OCI-LY7 (cell line): ENCODE results near the gene DPYSL5.

Experiments
- EZH2phosphoT487 ChIP-seq: fragments of 200-600 bp; sonication (generic); IDR thresholded peaks from 2 replicates; pipeline ENCODE4 v1.6.1; 2018; ENCODE audit warnings: low read depth, borderline replicate concordance, mild to moderate bottlenecking, mixed run types, antibody characterized with exemption, low read length, moderate library complexity, mixed read lengths
- TF ChIP-seq, protein P1 (sequence below): fragments of 200-600 bp; sonication (generic); conservative IDR thresholded peaks from 2 replicates; pipeline ENCODE4 v1.5.1; 2014; ENCODE audit warnings: mild to moderate bottlenecking, antibody characterized with exemption, low read length, moderate library complexity, mixed read lengths

DNA sequence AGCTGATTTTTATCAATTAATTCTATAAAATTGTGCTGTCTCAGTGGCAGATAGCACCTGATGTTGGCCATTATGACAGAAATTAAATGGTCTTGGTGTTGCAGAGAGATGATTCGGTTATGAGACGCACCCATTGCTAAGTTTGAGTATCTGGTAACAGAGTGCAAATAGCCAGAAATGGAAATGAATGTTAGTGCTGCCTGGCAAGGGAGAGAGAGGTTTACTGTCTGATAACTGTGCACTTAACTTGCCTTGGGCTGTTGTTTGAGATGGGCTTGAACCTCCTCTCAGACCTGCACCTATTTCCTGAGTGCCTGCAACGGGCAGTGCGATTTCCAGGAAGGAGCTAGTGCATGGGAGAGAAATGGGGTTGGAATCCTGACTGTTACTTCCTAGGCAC is 11.7 kb downstream of the DPYSL5 start:
- TF ChIP-seq, protein P1, sequence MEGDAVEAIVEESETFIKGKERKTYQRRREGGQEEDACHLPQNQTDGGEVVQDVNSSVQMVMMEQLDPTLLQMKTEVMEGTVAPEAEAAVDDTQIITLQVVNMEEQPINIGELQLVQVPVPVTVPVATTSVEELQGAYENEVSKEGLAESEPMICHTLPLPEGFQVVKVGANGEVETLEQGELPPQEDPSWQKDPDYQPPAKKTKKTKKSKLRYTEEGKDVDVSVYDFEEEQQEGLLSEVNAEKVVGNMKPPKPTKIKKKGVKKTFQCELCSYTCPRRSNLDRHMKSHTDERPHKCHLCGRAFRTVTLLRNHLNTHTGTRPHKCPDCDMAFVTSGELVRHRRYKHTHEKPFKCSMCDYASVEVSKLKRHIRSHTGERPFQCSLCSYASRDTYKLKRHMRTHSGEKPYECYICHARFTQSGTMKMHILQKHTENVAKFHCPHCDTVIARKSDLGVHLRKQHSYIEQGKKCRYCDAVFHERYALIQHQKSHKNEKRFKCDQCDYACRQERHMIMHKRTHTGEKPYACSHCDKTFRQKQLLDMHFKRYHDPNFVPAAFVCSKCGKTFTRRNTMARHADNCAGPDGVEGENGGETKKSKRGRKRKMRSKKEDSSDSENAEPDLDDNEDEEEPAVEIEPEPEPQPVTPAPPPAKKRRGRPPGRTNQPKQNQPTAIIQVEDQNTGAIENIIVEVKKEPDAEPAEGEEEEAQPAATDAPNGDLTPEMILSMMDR, result no peak
- TF ChIP-seq EZH2phosphoT487, result no peak
